Measurements from ENCODE around the gene CERT1. TPM values are rescaled to one million over a fixed set of nuclear protein-coding genes. Genes with fewer than 3 reads are reported as not detected.
"Not testable (repeated sequence)": the region's sequence is repeated elsewhere in the genome, so short reads cannot be mapped to it uniquely, and the experiment has no call there.

The CERT1 gene
- polyA plus RNA-seq, 6 donors from 2014 or later, result 16.6 to 27.3 (median 22.1) TPM

GRCh38 chr5:75536694-75537360, 25.4 kb upstream of the CERT1 start:
- H3K4me1 Mint-ChIP-seq, result peaks cover 16 to 35% (median 18%) of the 10 kb centered on the region in 3 donors
- DNase-seq (no peak), ATAC-seq (ENCODE audit: low read depth in 2 of 2) (no peak)
- H3K27ac Mint-ChIP-seq, result no peak overlapping the region
- no peaks in the 10 kb centered on the region for H3K27me3 Mint-ChIP-seq
- peaks cover 7 to 27% (median 18%) of the 10 kb centered on the region in 7 donors for H3K9me3 Mint-ChIP-seq
- H3K4me3 Mint-ChIP-seq, result no peak overlapping the region
- peaks cover 20 to 21% of the 10 kb centered on the region in 2 donors for H3K36me3 Mint-ChIP-seq

- no peak for ATAC-seq (ENCODE audit: low read depth in 2 of 2)
- peaks cover 20 to 21% of the 10 kb centered on the region in 2 donors for H3K36me3 Mint-ChIP-seq
- H3K4me1 Mint-ChIP-seq, result peaks cover 16 to 35% (median 19%) of the 10 kb centered on the region in 3 donors
- peak overlapping the region in 3 of 6 donors; percentile 13 to 76 (median 57) for H3K27ac Mint-ChIP-seq
- peaks cover 7 to 27% (median 18%) of the 10 kb centered on the region in 7 donors for H3K9me3 Mint-ChIP-seq
- H3K4me3 Mint-ChIP-seq, result peak overlapping the region in 1 of 8 donors; percentile 30
- no peak for DNase-seq
- no peaks in the 10 kb centered on the region for H3K27me3 Mint-ChIP-seq
These were observed 24.7 kb upstream of the CERT1 start for GRCh38 chr5:75536147-75536546.

DNA sequence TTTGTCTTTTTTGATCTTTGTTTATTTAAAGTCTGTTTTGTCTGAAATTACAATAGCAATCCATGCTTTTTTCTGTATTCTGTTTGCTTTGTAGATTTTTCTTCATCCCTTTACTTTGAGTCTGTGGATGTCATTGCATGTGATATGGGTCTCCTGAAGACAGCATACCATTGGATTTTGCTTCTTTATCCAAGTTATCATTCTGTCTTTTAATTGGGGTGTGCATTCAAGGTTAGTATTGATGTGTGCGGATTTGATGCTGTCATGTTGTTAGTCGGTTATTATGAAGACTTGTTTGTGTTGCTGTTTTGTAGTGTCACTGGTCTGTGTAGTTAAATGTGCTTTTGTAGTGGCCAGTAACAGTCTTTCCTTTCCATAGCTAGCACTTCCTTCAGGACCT, 23.3 kb upstream of the CERT1 start:
- no peak for ATAC-seq (ENCODE audit: low read depth in 2 of 2)
- Mint-ChIP-seq H3K9me3 (peaks cover 7 to 27% (median 18%) of the 10 kb centered on the region in 7 donors), H3K27ac (peak overlapping the region in 1 of 6 donors; percentile 52), H3K4me3 (no peak overlapping the region), H3K4me1 (peaks cover 16 to 35% (median 19%) of the 10 kb centered on the region in 3 donors), H3K27me3 (no peaks in the 10 kb centered on the region), H3K36me3 (peaks cover 20 to 21% of the 10 kb centered on the region in 2 donors)
- no peak for DNase-seq

DNA sequence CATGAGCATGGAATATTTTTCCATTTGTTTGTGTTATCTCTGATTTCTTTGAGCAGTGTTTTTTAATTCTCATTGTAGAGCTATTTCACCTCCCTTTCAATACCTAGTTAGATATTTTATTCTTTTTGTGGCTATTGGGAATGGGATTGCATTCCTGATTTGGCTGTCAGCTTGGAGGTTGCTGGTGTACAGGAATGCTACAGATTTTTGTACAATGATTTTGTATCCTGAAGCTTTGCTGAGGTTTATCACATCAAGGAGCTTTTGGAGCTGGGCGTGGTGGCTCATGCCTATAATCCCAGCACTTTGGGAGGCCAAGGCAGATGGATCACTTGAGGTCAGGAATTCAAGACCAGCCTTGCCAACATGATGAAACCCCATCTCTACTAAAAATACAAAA, 22.3 kb upstream of the CERT1 start:
- not testable (repeated sequence) for ATAC-seq (ENCODE audit: low read depth in 2 of 2); H3K4me3 Mint-ChIP-seq; DNase-seq; H3K27me3 Mint-ChIP-seq; H3K27ac Mint-ChIP-seq
- peaks cover 16 to 35% (median 25%) of the 10 kb centered on the region in 3 donors for H3K4me1 Mint-ChIP-seq
- H3K36me3 Mint-ChIP-seq, result peaks cover 20 to 21% of the 10 kb centered on the region in 2 donors
- H3K9me3 Mint-ChIP-seq, result peaks cover 7 to 27% (median 18%) of the 10 kb centered on the region in 7 donors

GRCh38 chr5:75532190-75532589, 20.8 kb upstream of the CERT1 start:
- H3K27ac Mint-ChIP-seq, result no peak overlapping the region
- no peak overlapping the region for H3K4me3 Mint-ChIP-seq
- DNase-seq (no peak), ATAC-seq (ENCODE audit: low read depth in 2 of 2) (no peak)
- H3K4me1 Mint-ChIP-seq, result peaks cover 13 to 33% (median 26%) of the 10 kb centered on the region in 3 donors
- peaks cover 20 to 21% of the 10 kb centered on the region in 2 donors for H3K36me3 Mint-ChIP-seq
- H3K27me3 Mint-ChIP-seq, result no peaks in the 10 kb centered on the region
- peaks cover 7 to 27% (median 18%) of the 10 kb centered on the region in 7 donors for H3K9me3 Mint-ChIP-seq

GRCh38 chr5:75529185-75529584, 17.8 kb upstream of the CERT1 start:
- Mint-ChIP-seq H3K4me3 (no peak overlapping the region), H3K9me3 (peaks cover 0 to 9% (median under 1%) of the 10 kb centered on the region in 7 donors), H3K27me3 (no peaks in the 10 kb centered on the region), H3K27ac (peak overlapping the region in 4 of 6 donors; percentile 8 to 71 (median 20)), H3K36me3 (peaks cover 0 to under 1% of the 10 kb centered on the region in 2 donors), H3K4me1 (peaks cover 16 to 40% (median 25%) of the 10 kb centered on the region in 3 donors)
- no peak for ATAC-seq (ENCODE audit: low read depth in 2 of 2)
- DNase-seq, result no peak

DNA sequence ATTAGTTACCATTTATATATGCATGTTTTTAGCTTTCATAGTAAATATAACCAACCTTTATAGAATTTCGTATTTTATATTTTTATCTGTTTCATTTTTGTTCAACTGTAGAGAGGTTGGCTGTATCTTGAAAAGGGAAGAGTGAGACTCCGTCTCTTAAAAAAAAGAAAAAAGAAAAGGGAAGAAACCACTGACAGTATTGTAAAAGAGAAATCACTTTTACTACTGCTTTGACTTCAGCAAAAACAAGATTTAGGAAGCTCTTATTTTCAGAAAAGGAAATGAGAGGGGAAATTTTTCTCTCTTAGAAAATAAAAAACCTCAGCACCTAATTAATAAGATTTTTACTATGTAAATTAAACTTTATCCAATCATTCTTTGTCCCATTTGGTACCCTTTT, 14.6 kb upstream of the CERT1 start:
- peak; percentile 78 to 81 for ATAC-seq (ENCODE audit: low read depth in 2 of 2)
- peaks cover 24 to 50% (median 26%) of the 10 kb centered on the region in 3 donors for H3K4me1 Mint-ChIP-seq
- H3K9me3 Mint-ChIP-seq, result peaks cover 0 to 13% (median 7%) of the 10 kb centered on the region in 7 donors
- H3K27ac Mint-ChIP-seq, result peak overlapping the region; percentile 47 to 94 (median 70)
- peaks cover 4 to 7% of the 10 kb centered on the region in 2 donors for H3K36me3 Mint-ChIP-seq
- DNase-seq, result peak; percentile 36
- no peaks in the 10 kb centered on the region for H3K27me3 Mint-ChIP-seq
- peak overlapping the region; percentile 39 to 89 (median 61) for H3K4me3 Mint-ChIP-seq

- DNase-seq (no peak), ATAC-seq (ENCODE audit: low read depth in 2 of 2) (no peak)
- peaks cover 24 to 50% (median 26%) of the 10 kb centered on the region in 3 donors for H3K4me1 Mint-ChIP-seq
- no peaks in the 10 kb centered on the region for H3K27me3 Mint-ChIP-seq
- peak overlapping the region; percentile 2 to 89 (median 50) for H3K4me3 Mint-ChIP-seq
- peak overlapping the region; percentile 49 to 94 (median 82) for H3K27ac Mint-ChIP-seq
- peaks cover 10 to 14% of the 10 kb centered on the region in 2 donors for H3K36me3 Mint-ChIP-seq
- H3K9me3 Mint-ChIP-seq, result peaks cover 0 to 21% (median 14%) of the 10 kb centered on the region in 7 donors
These were observed 13.9 kb upstream of the CERT1 start for GRCh38 chr5:75525344-75525743.

DNA sequence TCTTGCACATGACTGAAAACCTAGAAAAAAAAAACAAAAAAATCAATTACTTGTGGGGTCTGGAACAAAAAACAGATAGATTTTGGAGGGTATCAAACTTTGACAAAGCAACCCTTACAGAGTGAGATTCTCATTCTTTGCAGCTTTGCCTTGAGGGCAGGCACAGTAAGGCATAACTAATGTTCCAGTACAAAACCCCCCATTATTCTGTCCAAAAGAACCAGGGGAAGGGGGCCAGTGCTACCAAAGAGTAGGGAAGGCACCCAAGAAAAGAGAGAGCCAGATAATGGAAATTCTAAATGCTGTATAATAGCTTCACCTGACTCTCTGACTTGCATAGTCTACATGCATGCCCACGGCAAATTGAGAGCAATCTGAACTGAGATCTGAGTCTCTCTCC, 13.2 kb upstream of the CERT1 start:
- peaks cover 17 to 19% of the 10 kb centered on the region in 2 donors for H3K36me3 Mint-ChIP-seq
- H3K9me3 Mint-ChIP-seq, result peaks cover 1 to 28% (median 21%) of the 10 kb centered on the region in 7 donors
- peak overlapping the region in 5 of 8 donors; percentile 12 to 85 (median 54) for H3K4me3 Mint-ChIP-seq
- DNase-seq (no peak), ATAC-seq (ENCODE audit: low read depth in 2 of 2) (no peak)
- H3K27ac Mint-ChIP-seq, result peak overlapping the region; percentile 14 to 92 (median 66)
- peaks cover 28 to 50% (median 31%) of the 10 kb centered on the region in 3 donors for H3K4me1 Mint-ChIP-seq
- no peaks in the 10 kb centered on the region for H3K27me3 Mint-ChIP-seq

DNA sequence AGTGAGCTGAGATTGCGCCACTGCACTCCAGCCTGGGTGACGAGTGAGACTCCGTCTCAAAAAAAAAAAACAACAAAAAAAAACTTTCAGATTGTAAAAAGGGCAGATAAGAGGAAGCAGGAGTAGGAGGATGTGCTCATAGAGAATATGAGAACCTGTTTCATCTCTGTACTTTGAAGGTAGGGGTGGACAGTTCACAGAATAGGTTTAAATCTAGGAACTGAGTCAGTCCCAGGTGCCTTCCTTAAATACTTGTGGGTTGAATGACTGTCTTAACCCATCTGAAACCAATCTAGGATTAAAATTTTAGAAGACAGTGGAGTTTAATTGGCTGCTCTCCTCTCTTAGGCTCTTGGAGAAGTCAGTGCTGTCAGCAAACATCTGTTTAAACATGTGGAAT, 12.6 kb upstream of the CERT1 start:
- H3K4me3 Mint-ChIP-seq, result peak overlapping the region; percentile 12 to 84 (median 59)
- peak overlapping the region; percentile 54 to 92 (median 76) for H3K27ac Mint-ChIP-seq
- peak; percentile 65 to 67 for ATAC-seq (ENCODE audit: low read depth in 2 of 2)
- no peaks in the 10 kb centered on the region for H3K27me3 Mint-ChIP-seq
- peaks cover 33 to 50% (median 37%) of the 10 kb centered on the region in 3 donors for H3K4me1 Mint-ChIP-seq
- H3K9me3 Mint-ChIP-seq, result peaks cover 4 to 31% (median 24%) of the 10 kb centered on the region in 7 donors
- H3K36me3 Mint-ChIP-seq, result peaks cover 22 to 25% of the 10 kb centered on the region in 2 donors
- peak; percentile 15 for DNase-seq

GRCh38 chr5:75523275-75523674, 11.8 kb upstream of the CERT1 start:
- DNase-seq, result no peak
- Mint-ChIP-seq H3K27me3 (no peaks in the 10 kb centered on the region), H3K4me1 (peaks cover 34 to 51% (median 45%) of the 10 kb centered on the region in 3 donors)

GRCh38 chr5:75522542-75522941, 11.1 kb upstream of the CERT1 start:
- H3K9me3 Mint-ChIP-seq, result peaks cover 4 to 32% (median 26%) of the 10 kb centered on the region in 7 donors

More at GRCh38 chr5:75523275-75523674, 11.8 kb upstream of the CERT1 start:
- ATAC-seq (ENCODE audit: low read depth in 2 of 2), result no peak
- peaks cover 4 to 32% (median 26%) of the 10 kb centered on the region in 7 donors for H3K9me3 Mint-ChIP-seq
- peak overlapping the region in 3 of 6 donors; percentile 58 to 92 (median 77) for H3K27ac Mint-ChIP-seq
- peak overlapping the region in 4 of 8 donors; percentile 54 to 67 (median 59) for H3K4me3 Mint-ChIP-seq
- H3K36me3 Mint-ChIP-seq, result peaks cover 24 to 25% of the 10 kb centered on the region in 2 donors

DNA sequence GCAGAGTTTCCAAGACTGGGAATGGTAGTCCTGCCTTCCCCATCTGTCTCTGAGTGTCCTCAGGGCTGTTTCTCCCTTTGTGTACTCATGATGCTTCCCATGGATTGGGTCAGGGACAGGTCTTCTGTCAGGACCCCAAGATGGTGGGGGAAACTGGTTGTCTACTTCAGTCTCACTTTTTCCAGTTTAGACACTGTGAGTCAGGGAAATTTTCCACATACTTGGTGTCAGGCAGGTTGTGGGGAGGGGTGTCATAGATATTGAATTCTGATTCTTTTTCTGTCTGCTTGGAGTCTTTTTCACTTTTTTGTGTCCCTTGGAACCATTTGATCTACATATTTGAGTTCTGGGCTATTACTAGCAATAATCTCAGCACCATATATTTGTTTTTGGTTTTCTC, 10.6 kb upstream of the CERT1 start:
- no peak for ATAC-seq (ENCODE audit: low read depth in 2 of 2)
- peaks cover 4 to 32% (median 26%) of the 10 kb centered on the region in 7 donors for H3K9me3 Mint-ChIP-seq
- H3K4me3 Mint-ChIP-seq, result peak overlapping the region in 1 of 8 donors; percentile 58
- no peak overlapping the region for H3K27ac Mint-ChIP-seq
- no peaks in the 10 kb centered on the region for H3K27me3 Mint-ChIP-seq
- peaks cover 24 to 25% of the 10 kb centered on the region in 2 donors for H3K36me3 Mint-ChIP-seq
- DNase-seq, result no peak
- H3K4me1 Mint-ChIP-seq, result peaks cover 38 to 56% (median 54%) of the 10 kb centered on the region in 3 donors

More at GRCh38 chr5:75522542-75522941, 11.1 kb upstream of the CERT1 start:
- Mint-ChIP-seq H3K4me1 (peaks cover 38 to 55% (median 52%) of the 10 kb centered on the region in 3 donors), H3K27me3 (no peaks in the 10 kb centered on the region), H3K36me3 (peaks cover 24 to 25% of the 10 kb centered on the region in 2 donors), H3K4me3 (no peak overlapping the region), H3K27ac (no peak overlapping the region)
- DNase-seq (no peak), ATAC-seq (ENCODE audit: low read depth in 2 of 2) (no peak)
